HEK293 (cell line): Measurements from ENCODE around the gene PTPRG.

Source experiments
- AEBP2 ChIP-seq: fragments of 450-650 bp; formaldehyde crosslinking; IDR thresholded peaks from 2 replicates; pipeline ENCODE4 v1.5.1; 2016; ENCODE audit warnings: missing biosample characterization, missing genetic modification characterization, borderline replicate concordance
- BCL6B ChIP-seq: fragments of 450-650 bp; formaldehyde crosslinking; IDR thresholded peaks from 2 replicates; pipeline ENCODE4 v1.5.1; 2017; ENCODE audit warnings: missing biosample characterization, missing genetic modification characterization
- HIC1 ChIP-seq: fragments of 450-650 bp; formaldehyde crosslinking; IDR thresholded peaks from 2 replicates; pipeline ENCODE4 v1.5.1; 2016; ENCODE audit warnings: missing biosample characterization, missing genetic modification characterization
- KLF1 ChIP-seq: fragments of 450-650 bp; formaldehyde crosslinking; IDR thresholded peaks from 2 replicates; pipeline ENCODE4 v1.5.1; 2016; ENCODE audit warnings: missing biosample characterization, missing genetic modification characterization
- KLF8 ChIP-seq: fragments of 450-650 bp; formaldehyde crosslinking; IDR thresholded peaks from 2 replicates; pipeline ENCODE4 v1.5.1; 2016; ENCODE audit warnings: missing biosample characterization, missing genetic modification characterization
- PATZ1 ChIP-seq: fragments of 450-650 bp; formaldehyde crosslinking; IDR thresholded peaks from 2 replicates; pipeline ENCODE4 v1.5.1; 2016; ENCODE audit warnings: missing biosample characterization, missing genetic modification characterization
- SP3 ChIP-seq: fragments of 450-650 bp; formaldehyde crosslinking; IDR thresholded peaks from 2 replicates; pipeline ENCODE4 v1.5.1; 2016; ENCODE audit warnings: missing biosample characterization, missing genetic modification characterization
- WT1 ChIP-seq: fragments of 450-650 bp; formaldehyde crosslinking; IDR thresholded peaks from 2 replicates; pipeline ENCODE4 v1.5.1; 2016; ENCODE audit warnings: missing biosample characterization, missing genetic modification characterization
- ZBTB10 ChIP-seq: fragments of 450-650 bp; formaldehyde crosslinking; IDR thresholded peaks from 2 replicates; pipeline ENCODE4 v1.5.1; 2016; ENCODE audit warnings: missing biosample characterization, missing genetic modification characterization
- ZBTB17 ChIP-seq: fragments of 450-650 bp; formaldehyde crosslinking; IDR thresholded peaks from 2 replicates; pipeline ENCODE4 v1.5.1; 2016; ENCODE audit warnings: missing biosample characterization, missing genetic modification characterization
- ZNF132 ChIP-seq: fragments of 450-650 bp; formaldehyde crosslinking; IDR thresholded peaks from 2 replicates; pipeline ENCODE4 v1.5.1; 2017; ENCODE audit warnings: missing biosample characterization, missing genetic modification characterization, borderline replicate concordance
- ZNF155 ChIP-seq: fragments of 450-650 bp; formaldehyde crosslinking; IDR thresholded peaks from 2 replicates; pipeline ENCODE4 v1.5.1; 2016; ENCODE audit warnings: missing biosample characterization, missing genetic modification characterization
- ZNF248 ChIP-seq: fragments of 450-650 bp; formaldehyde crosslinking; IDR thresholded peaks from 2 replicates; pipeline ENCODE4 v1.5.1; 2017; ENCODE audit warnings: missing biosample characterization, missing genetic modification characterization
- ZNF292 ChIP-seq: fragments of 450-650 bp; formaldehyde crosslinking; IDR thresholded peaks from 2 replicates; pipeline ENCODE4 v1.5.1; 2016; ENCODE audit warnings: low read depth, missing biosample characterization, missing genetic modification characterization, borderline replicate concordance
- ZNF302 ChIP-seq: fragments of 450-650 bp; formaldehyde crosslinking; IDR thresholded peaks from 2 replicates; pipeline ENCODE4 v1.5.1; 2016; ENCODE audit warnings: missing biosample characterization, missing genetic modification characterization, low read depth
- ZNF362 ChIP-seq: fragments of 450-650 bp; formaldehyde crosslinking; IDR thresholded peaks from 2 replicates; pipeline ENCODE4 v1.5.1; 2016; ENCODE audit warnings: missing biosample characterization, missing genetic modification characterization
- ZNF426 ChIP-seq: fragments of 450-650 bp; formaldehyde crosslinking; IDR thresholded peaks from 2 replicates; pipeline ENCODE4 v1.5.1; 2017; ENCODE audit warnings: missing biosample characterization, missing genetic modification characterization, mild to moderate bottlenecking, inconsistent platforms, moderate library complexity
- ZNF473 ChIP-seq: fragments of 450-650 bp; formaldehyde crosslinking; IDR thresholded peaks from 2 replicates; pipeline ENCODE4 v1.5.1; 2017; ENCODE audit warnings: missing biosample characterization, missing genetic modification characterization
- ZNF561 ChIP-seq: fragments of 450-650 bp; IDR thresholded peaks from 2 replicates; pipeline ENCODE4 v1.5.1; 2018; ENCODE audit warnings: missing biosample characterization, missing genetic modification characterization, borderline replicate concordance
- ZNF600 ChIP-seq: fragments of 450-650 bp; formaldehyde crosslinking; IDR thresholded peaks from 2 replicates; pipeline ENCODE4 v1.5.1; 2016; ENCODE audit warnings: missing biosample characterization, missing genetic modification characterization
- ZNF610 ChIP-seq: fragments of 450-650 bp; formaldehyde crosslinking; IDR thresholded peaks from 2 replicates; pipeline ENCODE4 v1.5.1; 2016; ENCODE audit warnings: missing biosample characterization, missing genetic modification characterization, borderline replicate concordance
- ZNF624 ChIP-seq: fragments of 450-650 bp; formaldehyde crosslinking; IDR thresholded peaks from 2 replicates; pipeline ENCODE4 v1.5.1; 2017; ENCODE audit warnings: missing biosample characterization, missing genetic modification characterization
- ZNF707 ChIP-seq: fragments of 450-650 bp; formaldehyde crosslinking; IDR thresholded peaks from 2 replicates; pipeline ENCODE4 v1.5.1; 2016; ENCODE audit warnings: missing biosample characterization, missing genetic modification characterization
- ZSCAN30 ChIP-seq: fragments of 450-650 bp; IDR thresholded peaks from 2 replicates; pipeline ENCODE4 v1.5.1; 2018; ENCODE audit warnings: missing biosample characterization, mild to moderate bottlenecking, missing genetic modification characterization, moderate library complexity
- TF ChIP-seq, protein P1 (sequence below): fragments of 450-650 bp; formaldehyde crosslinking; IDR thresholded peaks from 2 replicates; pipeline ENCODE4 v1.5.1; 2017; ENCODE audit warnings: missing biosample characterization, missing genetic modification characterization

PTPRG gene

DNA sequence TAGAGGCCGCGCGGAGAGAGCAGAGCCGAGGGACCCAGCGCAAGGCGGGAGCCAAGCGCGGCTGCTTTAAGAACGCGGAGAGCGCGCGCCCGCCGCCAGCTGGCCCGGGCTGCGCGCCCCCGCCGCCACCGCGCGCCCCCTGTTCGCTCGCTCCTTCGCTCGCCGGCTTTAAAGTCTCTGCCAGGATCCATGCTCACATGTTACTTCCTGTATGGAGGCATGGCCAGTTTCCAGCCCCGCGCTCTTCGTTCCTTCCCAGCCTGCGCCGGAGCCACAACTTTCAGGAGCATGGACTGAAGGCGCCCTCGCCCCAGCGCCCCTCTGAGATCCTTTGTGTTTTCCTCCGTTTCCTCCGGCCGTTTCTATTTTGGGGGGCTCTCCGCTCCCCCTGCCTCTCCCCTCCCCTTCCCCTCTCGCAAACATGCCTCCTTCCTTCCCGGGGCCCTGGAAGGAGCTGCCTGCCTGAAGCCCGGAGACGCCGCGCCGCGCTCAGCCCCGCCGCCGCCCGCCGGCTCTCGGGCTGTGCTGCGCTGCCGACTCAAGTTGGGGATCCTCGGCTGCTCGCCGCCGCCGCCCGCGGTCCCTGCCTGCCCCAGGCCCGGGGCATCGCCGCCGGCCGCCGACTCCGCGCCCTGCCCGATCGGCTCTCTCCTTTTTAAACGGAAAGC lies at the start of gene PTPRG (continued):
- peak; percentile 97 for TF ChIP-seq ZNF600 (tag by site-specific recombination)
- TF ChIP-seq ZNF610 (tag by site-specific recombination), result peak; percentile 50; the same call in 1 of the 2 replicates
- no peak for TF ChIP-seq ZNF426 (tag by site-specific recombination)
- peak; percentile 23; the same call in 1 of the 2 replicates for TF ChIP-seq WT1 (tag by site-specific recombination)
- no peak for TF ChIP-seq ZNF248 (tag by site-specific recombination)
- TF ChIP-seq, protein P1, sequence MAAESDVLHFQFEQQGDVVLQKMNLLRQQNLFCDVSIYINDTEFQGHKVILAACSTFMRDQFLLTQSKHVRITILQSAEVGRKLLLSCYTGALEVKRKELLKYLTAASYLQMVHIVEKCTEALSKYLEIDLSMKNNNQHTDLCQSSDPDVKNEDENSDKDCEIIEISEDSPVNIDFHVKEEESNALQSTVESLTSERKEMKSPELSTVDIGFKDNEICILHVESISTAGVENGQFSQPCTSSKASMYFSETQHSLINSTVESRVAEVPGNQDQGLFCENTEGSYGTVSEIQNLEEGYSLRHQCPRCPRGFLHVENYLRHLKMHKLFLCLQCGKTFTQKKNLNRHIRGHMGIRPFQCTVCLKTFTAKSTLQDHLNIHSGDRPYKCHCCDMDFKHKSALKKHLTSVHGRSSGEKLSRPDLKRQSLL (tag by site-specific recombination), result peak; percentile 70
- 0 out of 2 replicates have a peak, but pooled peaks have one; percentile 40 for TF ChIP-seq KLF8 (tag by site-specific recombination)
- TF ChIP-seq ZNF624 (tag by site-specific recombination), result no peak
- TF ChIP-seq ZBTB17 (tag by site-specific recombination), result peak; percentile 10; the same call in 1 of the 2 replicates
- TF ChIP-seq ZNF707, result no peak
- TF ChIP-seq KLF1 (tag by site-specific recombination), result no peak
- no peak for TF ChIP-seq AEBP2
- TF ChIP-seq ZNF292 (tag by site-specific recombination), result no peak
- no peak for TF ChIP-seq BCL6B (tag by site-specific recombination)
- peak; percentile 58 for TF ChIP-seq PATZ1
- no peak for TF ChIP-seq ZNF155 (tag by site-specific recombination)
- TF ChIP-seq ZNF362 (tag by site-specific recombination), result no peak
- TF ChIP-seq ZSCAN30 (tag by site-specific recombination), result peak; percentile 22
- 0 out of 2 replicates have a peak, but pooled peaks have one; percentile 25 for TF ChIP-seq HIC1 (tag by site-specific recombination)
- no peak for TF ChIP-seq ZNF132 (tag by site-specific recombination)
- TF ChIP-seq ZNF302 (tag by site-specific recombination), result no peak
- TF ChIP-seq ZBTB10 (tag by site-specific recombination), result peak; percentile 83
- no peak for TF ChIP-seq ZNF473 (tag by site-specific recombination)
- TF ChIP-seq SP3, result peak; percentile 18; the same call in 1 of the 2 replicates
- TF ChIP-seq ZNF561, result 0 out of 2 replicates have a peak, but pooled peaks have one; percentile 12
